Endometrial microvascular endothelial cells (primary cell): ENCODE results near the gene EEA1. TPM values are rescaled to one million over a fixed set of nuclear protein-coding genes. Genes with fewer than 3 reads are reported as not detected.

Experiments
- in situ Hi-C: cut with HindIII; loops from 2 replicates; pipeline ENCODE4 v1.10.0; 2017; ENCODE audit warnings: low sequenced_read_pairs, low pct_unique_long_range_greater_than_20kb; ENCODE audit errors: inconsistent ontology term
- total RNA-seq: library from RNA; depleted of rRNA; stranded (reverse); fragments of >200 nt; gene quantifications from one replicate; pipeline ENCODE4 v1.2.3, GENCODE V29; 2015; ENCODE audit errors: inconsistent ontology term

Gene EEA1
- total RNA-seq, 1 donor from 2014 or later = 14.1 TPM

DNA sequence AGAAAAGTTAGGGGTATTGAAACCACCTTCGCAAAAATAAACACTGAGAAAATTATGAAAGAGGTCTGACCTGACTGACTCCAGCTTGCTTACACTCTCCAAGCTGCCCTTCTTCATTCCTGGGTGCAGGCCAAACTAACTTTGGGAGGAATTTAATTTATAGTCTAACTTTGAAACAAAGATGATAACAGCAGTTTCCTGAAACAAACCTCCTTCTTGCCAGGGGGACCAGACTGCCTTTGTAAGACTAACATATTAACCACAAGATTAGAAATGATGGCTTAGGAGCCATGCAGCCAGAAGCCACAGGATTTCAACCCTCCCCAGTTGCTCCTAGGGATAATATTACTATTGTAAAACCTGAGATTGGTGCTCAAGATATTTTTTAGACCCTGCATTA is 13.8 kb upstream of the EEA1 start:
- in situ Hi-C loops = no loop called here

DNA sequence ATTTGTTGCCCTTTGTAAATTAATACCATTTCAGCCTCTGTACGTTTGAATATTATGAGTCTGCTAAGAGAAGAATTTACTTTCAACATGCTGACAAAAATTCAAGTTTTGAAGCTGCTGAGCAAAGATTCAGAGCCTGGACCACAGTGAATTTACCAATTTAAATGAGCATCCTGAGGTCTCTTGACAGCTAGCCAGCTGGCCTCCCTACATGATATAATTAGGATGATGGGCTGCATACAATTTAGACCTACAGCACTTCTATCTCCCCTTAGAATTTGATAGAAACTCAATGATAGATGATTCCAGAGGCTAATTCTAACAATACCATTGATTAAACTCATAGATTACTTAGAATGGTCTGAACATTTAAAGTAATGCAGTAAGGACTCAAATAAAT is 10.0 kb upstream of the EEA1 start:
- in situ Hi-C loops = no loop called here

GRCh38 chr12:92938638-92939037 is 9.5 kb upstream of the EEA1 start:
- in situ Hi-C loops = no loop called here

- in situ Hi-C loops = no loop called here
These were observed 8.9 kb upstream of the EEA1 start for GRCh38 chr12:92938018-92938417.

- in situ Hi-C loops = no loop called here
These were observed 4.5 kb upstream of the EEA1 start for GRCh38 chr12:92933606-92934005.

- in situ Hi-C loops = no loop called here
These were observed 1.3 kb upstream of the EEA1 start for GRCh38 chr12:92930421-92930820.

GRCh38 chr12:92929983-92930382 is 888 bp upstream of the EEA1 start:
- in situ Hi-C loops = no loop called here

GRCh38 chr12:92928421-92928961 is 604 bp downstream of the EEA1 start:
- in situ Hi-C loops = no loop called here

DNA sequence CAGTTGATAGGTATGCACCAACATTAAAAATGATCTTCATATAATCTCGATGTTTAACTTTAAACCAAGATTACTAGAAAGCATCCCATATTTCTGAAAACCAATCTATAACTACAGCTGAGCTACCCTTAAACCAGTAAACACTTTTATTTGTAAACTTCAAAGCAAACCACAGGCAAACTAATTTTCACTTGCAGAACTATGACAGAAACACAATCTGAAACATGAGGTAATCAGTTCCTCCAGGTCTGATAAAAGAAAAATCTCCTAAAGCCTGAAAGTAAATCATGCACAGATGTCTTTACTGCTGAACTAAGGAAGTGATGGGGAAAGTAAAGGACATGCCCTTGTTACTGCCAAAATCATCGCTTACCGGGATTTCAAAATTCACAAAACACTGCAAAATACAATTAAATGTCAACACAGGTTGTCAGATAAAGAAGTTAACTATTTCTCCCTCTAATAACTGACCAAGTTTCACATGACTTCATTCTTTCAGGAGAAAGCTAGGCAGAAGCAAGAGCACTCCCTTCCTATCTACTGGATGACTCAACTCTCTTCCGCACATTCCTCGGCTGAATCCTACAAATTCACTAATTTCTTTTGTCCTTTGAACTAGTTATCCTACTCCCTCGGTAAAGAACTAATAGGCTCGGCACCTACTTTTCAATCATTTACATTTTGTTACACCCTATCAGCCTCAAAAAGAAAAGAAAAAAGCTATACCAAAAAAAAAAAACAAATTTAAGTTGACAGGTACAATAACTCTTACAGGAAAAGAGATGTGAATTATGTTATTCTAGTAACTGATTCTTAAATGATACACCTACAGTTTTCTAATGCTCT is 1.4 kb downstream of the EEA1 start:
- in situ Hi-C loops = no loop called here

DNA sequence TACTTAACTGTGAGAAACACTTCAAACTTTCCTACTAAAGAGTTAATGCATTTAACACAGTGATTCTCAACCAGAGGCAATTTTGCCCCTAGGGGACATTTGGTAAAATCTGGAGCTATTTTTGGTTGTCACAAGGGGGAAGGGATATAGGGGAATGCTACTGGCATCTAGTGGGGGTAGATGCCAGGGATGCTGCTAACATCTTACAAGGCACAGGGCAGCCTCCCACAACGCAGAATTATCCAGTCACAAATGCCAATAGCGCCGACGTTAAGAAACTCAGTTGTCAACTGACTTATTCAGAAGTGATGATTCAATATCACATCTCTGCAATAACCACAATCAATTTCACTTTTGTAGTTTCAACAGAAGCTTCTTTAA is 2.0 kb downstream of the EEA1 start:
- in situ Hi-C loops = no loop called here

GRCh38 chr12:92926549-92926948 is 2.5 kb downstream of the EEA1 start:
- in situ Hi-C loops = no loop called here

DNA sequence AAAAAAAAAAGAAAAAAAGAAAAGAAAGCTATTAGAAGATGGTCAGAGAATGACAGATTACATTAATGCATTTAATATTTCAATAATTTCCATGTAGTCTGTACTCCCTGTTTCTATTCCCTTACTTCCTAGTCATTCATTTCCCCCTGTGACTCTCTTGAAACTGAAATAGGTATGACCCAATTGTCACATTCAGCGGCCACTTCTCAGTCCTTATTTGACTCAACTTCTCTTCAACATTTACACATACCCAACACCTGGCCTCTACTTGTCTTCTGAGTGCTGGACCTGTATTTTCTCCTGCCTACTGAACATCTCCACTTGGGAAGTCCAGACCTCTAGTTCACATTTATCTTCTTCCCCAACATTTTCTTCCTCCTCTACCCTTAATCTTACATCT is 7.2 kb downstream of the EEA1 start:
- in situ Hi-C loops = no loop called here

DNA sequence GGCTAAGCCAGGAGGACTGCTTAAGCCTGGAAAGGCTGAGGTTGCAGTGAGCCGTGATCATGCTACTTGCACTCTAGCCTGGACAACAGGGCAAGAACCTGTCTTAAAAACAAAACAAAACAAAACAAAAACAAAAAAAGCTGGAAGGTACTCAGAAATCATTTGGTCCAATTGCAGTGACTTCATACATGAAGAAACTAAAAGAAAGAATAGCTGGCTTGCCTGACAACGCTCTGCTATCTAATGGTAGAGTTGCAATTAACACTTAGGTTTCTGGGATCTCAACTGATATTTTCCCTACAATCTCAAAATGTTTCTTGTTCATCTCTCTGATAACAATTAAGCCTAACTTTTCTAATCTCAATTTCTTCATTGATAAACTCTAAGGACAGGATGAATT is 13.7 kb downstream of the EEA1 start:
- in situ Hi-C loops = no loop called here

DNA sequence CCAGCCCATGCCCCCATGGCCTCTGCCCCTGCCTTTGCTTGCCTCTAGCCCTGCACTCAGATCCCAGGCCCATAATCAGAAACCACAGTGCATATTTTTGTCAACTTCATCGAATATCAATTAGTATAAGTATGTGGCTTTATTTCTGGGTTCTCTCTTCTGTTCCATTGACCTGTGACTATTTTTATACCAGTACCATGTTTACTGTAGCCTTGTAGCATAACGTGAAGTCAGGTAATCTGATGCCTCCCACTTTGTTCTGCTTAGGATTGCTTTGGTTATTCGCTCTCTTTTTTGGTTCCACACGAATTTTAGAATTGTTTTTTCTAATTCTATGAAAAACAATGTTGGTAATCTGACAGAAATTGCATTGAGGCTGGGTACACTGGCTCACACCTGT is 14.9 kb downstream of the EEA1 start:
- in situ Hi-C loops = no loop called here

DNA sequence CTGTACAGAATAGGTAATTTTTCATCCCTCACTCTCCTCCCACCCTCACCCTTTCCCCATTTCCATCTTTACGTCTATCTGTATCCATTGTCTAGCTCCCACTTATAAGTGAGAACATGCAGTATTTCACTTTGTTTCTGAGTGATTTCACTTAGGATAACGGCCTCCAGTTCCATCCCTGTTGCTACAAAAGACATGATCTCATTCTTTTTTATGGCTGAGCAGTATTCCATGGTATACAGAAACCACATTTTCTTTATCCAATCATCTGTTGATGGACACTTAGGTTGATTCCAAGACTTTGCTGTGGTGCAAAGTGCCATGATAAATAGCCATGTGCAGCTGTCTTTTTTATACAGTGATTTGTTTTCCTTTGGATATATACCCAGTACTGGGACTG is 16.4 kb downstream of the EEA1 start:
- in situ Hi-C loops = no loop called here

GRCh38 chr12:92912052-92912451 is 17.0 kb downstream of the EEA1 start:
- in situ Hi-C loops = no loop called here

GRCh38 chr12:92911339-92911738 is 17.8 kb downstream of the EEA1 start:
- in situ Hi-C loops = no loop called here

- in situ Hi-C loops = no loop called here
These were observed 21.0 kb downstream of the EEA1 start for GRCh38 chr12:92908108-92908507.

GRCh38 chr12:92905811-92906554 is 23.1 kb downstream of the EEA1 start:
- in situ Hi-C loops = no loop called here

DNA sequence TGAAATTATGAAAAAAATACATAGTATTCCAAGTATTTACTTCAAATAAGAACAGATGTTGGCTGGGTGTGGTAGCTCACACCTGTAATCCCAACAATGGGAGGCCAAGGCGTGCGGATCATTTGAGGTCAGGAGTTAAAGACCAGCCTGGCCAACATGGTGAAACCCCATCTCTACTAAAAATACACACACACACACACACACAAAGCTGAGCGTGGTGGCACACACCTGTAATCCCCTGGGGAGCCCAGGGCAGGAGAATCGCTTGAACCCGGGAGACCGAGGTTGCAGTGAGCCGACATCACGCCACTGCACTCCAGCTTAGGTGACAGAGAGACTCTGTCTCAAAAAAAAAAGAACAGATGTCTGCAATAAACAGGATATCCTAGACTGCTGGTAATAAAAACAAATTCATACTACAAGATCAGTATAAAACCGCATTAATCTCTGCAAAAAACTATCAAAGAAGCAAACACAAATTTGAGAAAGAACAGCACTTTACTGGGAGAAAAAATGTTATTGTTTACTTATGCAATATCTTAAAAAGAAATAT is 23.8 kb downstream of the EEA1 start:
- in situ Hi-C loops = no loop called here
